ENCODE results near the gene CSMD2.

DNA sequence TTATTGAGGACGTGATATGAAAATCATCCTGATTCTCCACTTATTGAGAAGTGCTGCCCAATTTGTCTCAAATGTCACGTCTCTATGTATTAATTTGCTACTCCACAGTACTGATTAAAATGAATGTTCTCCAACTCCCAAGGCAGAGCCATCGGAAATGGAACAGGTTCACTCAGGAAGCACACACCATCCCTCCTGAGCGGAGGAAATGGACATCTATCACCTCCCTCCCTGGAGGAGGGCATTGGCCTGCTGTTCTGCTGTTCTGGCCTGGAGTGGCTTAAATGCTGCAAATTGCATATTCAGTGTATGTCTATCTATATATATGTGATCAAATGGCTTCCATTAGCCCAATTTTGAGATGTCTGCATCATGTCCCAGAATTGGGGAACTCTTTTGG is 140.5 kb downstream of the CSMD2 start:
- no peak for TF ChIP-seq EP300 (IDR thresholded peaks at IDR 0.05)
- TF ChIP-seq, protein P1, sequence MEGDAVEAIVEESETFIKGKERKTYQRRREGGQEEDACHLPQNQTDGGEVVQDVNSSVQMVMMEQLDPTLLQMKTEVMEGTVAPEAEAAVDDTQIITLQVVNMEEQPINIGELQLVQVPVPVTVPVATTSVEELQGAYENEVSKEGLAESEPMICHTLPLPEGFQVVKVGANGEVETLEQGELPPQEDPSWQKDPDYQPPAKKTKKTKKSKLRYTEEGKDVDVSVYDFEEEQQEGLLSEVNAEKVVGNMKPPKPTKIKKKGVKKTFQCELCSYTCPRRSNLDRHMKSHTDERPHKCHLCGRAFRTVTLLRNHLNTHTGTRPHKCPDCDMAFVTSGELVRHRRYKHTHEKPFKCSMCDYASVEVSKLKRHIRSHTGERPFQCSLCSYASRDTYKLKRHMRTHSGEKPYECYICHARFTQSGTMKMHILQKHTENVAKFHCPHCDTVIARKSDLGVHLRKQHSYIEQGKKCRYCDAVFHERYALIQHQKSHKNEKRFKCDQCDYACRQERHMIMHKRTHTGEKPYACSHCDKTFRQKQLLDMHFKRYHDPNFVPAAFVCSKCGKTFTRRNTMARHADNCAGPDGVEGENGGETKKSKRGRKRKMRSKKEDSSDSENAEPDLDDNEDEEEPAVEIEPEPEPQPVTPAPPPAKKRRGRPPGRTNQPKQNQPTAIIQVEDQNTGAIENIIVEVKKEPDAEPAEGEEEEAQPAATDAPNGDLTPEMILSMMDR (IDR thresholded peaks at IDR 0.05), result no peak
- no peak for TF ChIP-seq POLR2AphosphoS5 (IDR thresholded peaks at IDR 0.05)
- no peak for TF ChIP-seq POLR2A (IDR thresholded peaks at IDR 0.05)

All from sigmoid colon (tissue), 4 donors.